Progenitor cell of endocrine pancreas (in vitro differentiated cells): ENCODE data around the gene PKIG. TPM values are rescaled to one million over a fixed set of nuclear protein-coding genes. Genes with fewer than 3 reads are reported as not detected.

Source experiments
- DNase-seq: peaks from one replicate; pipeline ENCODE4 v3.0.0; 2021; ENCODE audit warnings: low spot score; ENCODE audit not compliant: unreplicated experiment
- H3K27ac Mint-ChIP-seq: 2 replicates; pipeline ENCODE4 v1.8.0; 2021; ENCODE audit warnings: mild to moderate bottlenecking, moderate library complexity, mixed read lengths
- H3K27me3 Mint-ChIP-seq: 2 replicates; pipeline ENCODE4 v1.8.0; 2021; ENCODE audit warnings: mixed read lengths
- H3K36me3 Mint-ChIP-seq: 2 replicates; pipeline ENCODE4 v1.8.0; 2022; ENCODE audit warnings: mixed read lengths; ENCODE audit not compliant: insufficient read depth
- H3K4me1 Mint-ChIP-seq: 2 replicates; pipeline ENCODE4 v1.8.0; 2021; ENCODE audit warnings: low read depth, mixed read lengths
- H3K4me3 Mint-ChIP-seq: 2 replicates; pipeline ENCODE4 v1.8.0; 2021; ENCODE audit warnings: low read depth, mild to moderate bottlenecking, moderate library complexity, mixed read lengths
- H3K9me3 Mint-ChIP-seq: 2 replicates; pipeline ENCODE4 v1.8.0; 2021; ENCODE audit warnings: low read depth, mixed read lengths
- CTCF ChIP-seq: fragments of 200-600 bp; sonication (generic); IDR thresholded peaks from one replicate; pipeline ENCODE4 v1.5.0; 2021; ENCODE audit warnings: antibody characterized with exemption, mild to moderate bottlenecking; ENCODE audit not compliant: unreplicated experiment
- total RNA-seq: library from RNA; stranded (reverse); gene quantifications from 2 replicates; pipeline ENCODE4 v1.2.1, GENCODE V29; 2021

PKIG gene
- total RNA-seq, 1 donor from 2014 or later, result 36.5 TPM

- no peak for TF ChIP-seq CTCF
- Mint-ChIP-seq H3K4me1 (no peaks in the 10 kb centered on the region), H3K36me3 (no peaks in the 10 kb centered on the region), H3K4me3 (no peak overlapping the region), H3K9me3 (no peaks in the 10 kb centered on the region), H3K27ac (no peak overlapping the region), H3K27me3 (peaks cover 17% of the 10 kb centered on the region)
- DNase-seq, result no peak
These were observed 77.6 kb downstream of the PKIG start for GRCh38 chr20:44659931-44660330.

- Mint-ChIP-seq H3K4me3 (no peak overlapping the region), H3K27ac (no peak overlapping the region), H3K27me3 (peaks cover 13% of the 10 kb centered on the region), H3K9me3 (no peaks in the 10 kb centered on the region), H3K4me1 (no peaks in the 10 kb centered on the region), H3K36me3 (no peaks in the 10 kb centered on the region)
- no peak for TF ChIP-seq CTCF
- DNase-seq, result no peak
These were observed 78.2 kb downstream of the PKIG start for GRCh38 chr20:44660581-44660980.

- no peak overlapping the region for H3K27ac Mint-ChIP-seq
- H3K27me3 Mint-ChIP-seq, result peaks cover 8% of the 10 kb centered on the region
- no peaks in the 10 kb centered on the region for H3K9me3 Mint-ChIP-seq
- no peak for DNase-seq
- no peak overlapping the region for H3K4me3 Mint-ChIP-seq
- no peaks in the 10 kb centered on the region for H3K4me1 Mint-ChIP-seq
- no peak for TF ChIP-seq CTCF
- no peaks in the 10 kb centered on the region for H3K36me3 Mint-ChIP-seq
These were observed 79.9 kb downstream of the PKIG start for GRCh38 chr20:44662261-44662660.

- no peaks in the 10 kb centered on the region for H3K4me1 Mint-ChIP-seq
- H3K36me3 Mint-ChIP-seq, result no peaks in the 10 kb centered on the region
- TF ChIP-seq CTCF, result no peak
- peaks cover 8% of the 10 kb centered on the region for H3K27me3 Mint-ChIP-seq
- H3K4me3 Mint-ChIP-seq, result no peak overlapping the region
- no peak overlapping the region for H3K27ac Mint-ChIP-seq
- H3K9me3 Mint-ChIP-seq, result no peaks in the 10 kb centered on the region
- DNase-seq, result no peak
These were observed 81.8 kb downstream of the PKIG start for GRCh38 chr20:44664131-44664530.

DNA sequence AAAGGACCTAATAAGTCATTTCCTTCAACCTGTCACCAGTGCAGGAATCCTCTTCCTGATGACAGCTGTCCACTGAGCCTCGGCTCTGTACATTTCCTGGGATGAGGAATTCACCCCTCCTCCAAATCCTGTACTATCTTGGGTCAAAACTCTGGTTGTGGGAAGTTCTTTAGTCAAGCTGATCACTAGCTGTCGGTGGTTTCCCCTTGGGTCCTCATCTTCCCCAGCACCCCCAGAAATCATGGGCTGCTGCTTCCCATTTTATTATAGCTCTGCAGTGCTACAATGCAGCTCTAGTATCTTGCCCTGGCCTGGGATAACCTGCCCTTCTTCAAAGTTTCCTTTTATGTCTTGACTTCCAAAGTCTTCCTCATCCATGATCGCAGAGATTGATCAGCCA, 83.7 kb downstream of the PKIG start:
- peaks cover 9% of the 10 kb centered on the region for H3K27me3 Mint-ChIP-seq
- H3K36me3 Mint-ChIP-seq, result no peaks in the 10 kb centered on the region
- no peak for TF ChIP-seq CTCF
- H3K4me3 Mint-ChIP-seq, result no peak overlapping the region
- no peak overlapping the region for H3K27ac Mint-ChIP-seq
- no peaks in the 10 kb centered on the region for H3K9me3 Mint-ChIP-seq
- no peak for DNase-seq
- no peaks in the 10 kb centered on the region for H3K4me1 Mint-ChIP-seq

Other genes with a start within 250 kb of the PKIG start
- gene R3HDML, start 245.5 kb upstream of the PKIG start, total RNA-seq, result not detected in 2 replicates
- 71.1 and 72.9 TPM in 2 replicates for gene HNF4A, start 226.9 kb upstream of the PKIG start, total RNA-seq
- gene TTPAL, start 106.7 kb upstream of the PKIG start, total RNA-seq, result 23.8 and 25.2 TPM in 2 replicates
- gene SERINC3, start 60.5 kb upstream of the PKIG start, total RNA-seq, result 36.8 and 41.5 TPM in 2 replicates
- 10.7 and 11.4 TPM in 2 replicates for gene ADA, start 69.1 kb downstream of the PKIG start, total RNA-seq
- not detected in 2 replicates for gene CCN5, start 132.8 kb downstream of the PKIG start, total RNA-seq
- 0.22 and 0.27 TPM in 2 replicates for gene KCNK15, start 163.3 kb downstream of the PKIG start, total RNA-seq
- gene RIMS4, start 228.0 kb downstream of the PKIG start, total RNA-seq, result 6.3 and 8.2 TPM in 2 replicates